Hematopoietic multipotent progenitor cell treated with erythropoietin and hydrocortisone succinate and interleukin-3 and kit ligand, for 6 days (in vitro differentiated cells): ENCODE data around the gene SLC66A2.

Source experiments
- DNase-seq: peaks from one replicate; pipeline ENCODE4 v3.0.0-alpha.2; 2015

Gene SLC66A2

DNA sequence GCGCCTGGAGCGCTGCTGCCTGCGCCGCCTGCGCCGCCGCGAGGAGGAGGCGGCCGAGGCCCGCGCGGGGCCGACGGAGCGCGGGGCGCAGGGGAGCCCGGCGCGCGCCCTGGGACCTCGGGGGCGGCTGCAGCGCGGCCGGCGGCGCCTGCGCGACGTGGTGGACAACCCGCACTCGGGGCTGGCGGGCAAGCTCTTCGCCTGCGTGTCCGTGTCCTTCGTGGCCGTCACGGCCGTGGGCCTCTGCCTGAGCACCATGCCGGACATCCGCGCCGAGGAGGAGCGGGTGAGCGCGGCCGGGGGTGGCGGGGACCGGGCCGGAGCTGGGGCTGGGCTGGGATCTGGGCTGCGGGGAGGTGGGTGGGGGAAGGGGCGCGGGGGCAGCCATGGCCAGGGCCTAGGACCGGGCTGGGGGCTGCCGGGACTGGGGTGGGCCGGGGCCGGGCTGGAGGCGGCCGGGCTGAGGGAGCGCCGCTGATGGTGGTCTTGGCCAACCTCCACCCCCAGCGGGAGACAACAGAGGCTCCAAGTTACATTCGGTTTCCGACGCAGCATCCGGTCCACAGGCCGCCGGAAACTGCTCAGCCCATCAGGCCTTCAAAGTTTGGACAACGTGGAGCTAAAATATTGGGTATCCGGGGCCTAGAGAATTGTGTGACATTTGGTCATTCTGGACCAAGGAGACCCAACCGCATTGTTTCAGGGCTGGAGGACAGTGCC lies 87.3 kb downstream of the SLC66A2 start:
- no peak for DNase-seq

DNA sequence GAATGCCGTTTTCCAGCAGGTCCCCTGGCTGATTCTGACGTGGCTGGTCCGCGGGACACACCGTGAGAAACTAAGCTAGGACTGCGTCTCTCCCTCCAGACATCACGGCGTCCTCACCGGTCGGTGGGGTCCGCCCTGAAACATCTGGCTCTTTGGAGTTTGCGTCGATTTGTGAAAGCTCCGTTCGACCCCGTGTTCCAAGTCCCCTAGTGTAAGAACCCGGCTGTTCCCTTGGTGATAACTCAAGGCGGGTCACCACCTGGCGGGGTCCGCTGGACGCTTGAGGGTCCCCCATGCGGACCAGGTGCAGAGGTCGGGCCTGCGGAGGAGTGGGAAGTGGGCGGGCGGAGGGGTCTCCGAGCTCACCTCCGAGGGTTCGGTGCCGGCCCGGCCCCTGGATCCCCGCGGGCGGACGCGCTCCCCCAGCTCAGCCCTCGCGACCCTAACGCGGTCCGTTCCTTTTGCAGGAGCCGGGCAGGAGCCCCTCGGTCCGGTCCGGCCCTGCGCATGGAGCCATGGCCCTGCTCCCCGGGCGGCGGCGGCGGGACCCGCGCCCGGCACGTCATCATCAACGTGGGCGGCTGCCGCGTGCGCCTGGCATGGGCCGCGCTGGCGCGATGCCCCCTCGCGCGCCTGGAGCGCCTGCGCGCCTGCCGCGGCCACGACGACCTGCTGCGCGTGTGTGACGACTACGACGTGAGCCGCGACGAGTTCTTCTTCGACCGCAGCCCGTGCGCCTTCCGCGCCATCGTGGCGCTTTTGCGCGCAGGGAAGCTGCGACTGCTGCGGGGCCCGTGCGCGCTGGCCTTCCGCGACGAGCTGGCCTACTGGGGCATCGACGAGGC lies 88.1 kb downstream of the SLC66A2 start:
- DNase-seq: no peak

DNA sequence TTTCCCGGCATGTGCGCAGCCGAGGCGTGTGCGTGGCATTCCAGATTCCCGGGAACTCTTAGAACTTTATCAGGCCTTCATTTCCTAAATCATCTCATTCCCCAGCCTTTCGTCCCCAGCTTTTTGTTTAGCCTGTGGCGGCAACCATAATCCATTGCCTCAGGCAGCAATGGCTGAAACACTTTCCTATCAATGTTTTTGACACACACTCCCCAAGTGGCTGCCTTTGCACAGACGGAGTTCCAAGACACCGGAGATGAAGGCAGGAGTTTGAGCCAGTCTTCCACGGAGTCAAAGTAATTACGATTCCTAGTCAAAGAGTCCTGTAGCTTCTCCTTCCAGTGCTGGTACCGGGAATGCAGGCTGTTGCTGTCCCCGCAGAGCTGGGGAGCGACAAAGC lies 88.9 kb downstream of the SLC66A2 start:
- no peak for DNase-seq

DNA sequence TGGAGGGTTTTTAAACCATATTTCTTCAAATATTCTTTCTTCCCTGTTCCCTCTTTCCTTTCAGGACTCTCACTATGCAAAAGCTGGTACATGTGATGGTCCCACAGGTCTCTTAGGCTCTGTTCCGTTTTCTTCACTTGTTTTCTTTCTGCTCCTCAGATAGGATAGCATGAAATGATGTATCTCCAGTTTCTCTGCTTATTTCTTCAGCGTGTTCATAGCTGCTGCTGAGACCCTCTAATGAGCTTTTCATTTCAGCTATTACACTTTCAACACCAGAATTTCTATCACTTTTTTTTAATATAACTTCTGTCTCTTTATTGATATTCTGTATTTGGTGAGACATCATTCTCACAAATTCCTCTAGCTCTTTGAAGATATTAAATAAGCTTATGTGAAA lies 89.8 kb downstream of the SLC66A2 start:
- no peak for DNase-seq

DNA sequence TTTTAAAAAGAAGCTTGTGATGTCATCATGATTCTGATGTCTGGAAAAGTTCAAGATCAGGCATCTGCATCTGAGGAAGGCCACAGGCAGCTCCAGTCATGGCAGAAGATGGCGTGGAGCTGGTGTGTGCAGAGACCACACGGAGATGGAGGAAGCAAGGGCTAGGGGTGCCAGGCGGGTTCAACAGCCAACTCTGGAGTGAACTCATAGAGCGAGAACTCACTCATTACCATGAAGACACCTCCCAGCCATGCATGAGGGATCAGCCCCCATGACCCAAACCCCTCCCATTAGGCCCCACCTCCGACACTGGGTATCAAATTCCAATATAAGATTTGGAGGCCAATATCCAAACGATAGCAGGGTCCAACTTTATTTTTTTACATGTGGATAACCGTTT lies 92.1 kb downstream of the SLC66A2 start:
- no peak for DNase-seq

DNA sequence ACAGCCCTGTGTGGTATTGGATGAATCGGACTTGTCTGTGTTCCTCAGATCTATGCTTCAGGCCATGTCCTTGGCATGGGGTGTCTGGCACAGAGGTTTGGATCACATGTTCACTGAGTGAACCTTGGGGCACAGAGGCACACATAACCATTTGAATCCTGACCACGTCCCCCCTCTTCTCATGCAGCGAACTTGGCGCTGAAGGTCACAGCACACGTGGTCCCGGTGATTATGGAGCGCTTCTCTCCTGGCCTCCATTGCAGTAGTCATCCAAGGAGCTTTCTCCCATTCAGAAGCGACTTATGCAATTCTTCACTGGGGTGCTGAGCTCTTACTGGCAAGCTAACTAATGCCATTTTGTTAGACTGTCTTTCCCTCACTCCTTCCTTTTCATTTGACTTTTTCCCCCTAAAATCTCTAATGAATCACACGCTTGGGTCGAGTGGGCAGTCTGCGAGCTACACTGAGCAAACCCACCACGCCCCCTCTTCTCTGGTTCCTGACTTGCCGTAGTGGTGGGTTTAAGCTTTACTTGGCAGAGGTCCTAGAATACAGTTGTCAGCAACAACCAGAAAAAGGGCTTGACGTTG lies 94.3 kb downstream of the SLC66A2 start:
- peak; percentile 7 for DNase-seq

DNA sequence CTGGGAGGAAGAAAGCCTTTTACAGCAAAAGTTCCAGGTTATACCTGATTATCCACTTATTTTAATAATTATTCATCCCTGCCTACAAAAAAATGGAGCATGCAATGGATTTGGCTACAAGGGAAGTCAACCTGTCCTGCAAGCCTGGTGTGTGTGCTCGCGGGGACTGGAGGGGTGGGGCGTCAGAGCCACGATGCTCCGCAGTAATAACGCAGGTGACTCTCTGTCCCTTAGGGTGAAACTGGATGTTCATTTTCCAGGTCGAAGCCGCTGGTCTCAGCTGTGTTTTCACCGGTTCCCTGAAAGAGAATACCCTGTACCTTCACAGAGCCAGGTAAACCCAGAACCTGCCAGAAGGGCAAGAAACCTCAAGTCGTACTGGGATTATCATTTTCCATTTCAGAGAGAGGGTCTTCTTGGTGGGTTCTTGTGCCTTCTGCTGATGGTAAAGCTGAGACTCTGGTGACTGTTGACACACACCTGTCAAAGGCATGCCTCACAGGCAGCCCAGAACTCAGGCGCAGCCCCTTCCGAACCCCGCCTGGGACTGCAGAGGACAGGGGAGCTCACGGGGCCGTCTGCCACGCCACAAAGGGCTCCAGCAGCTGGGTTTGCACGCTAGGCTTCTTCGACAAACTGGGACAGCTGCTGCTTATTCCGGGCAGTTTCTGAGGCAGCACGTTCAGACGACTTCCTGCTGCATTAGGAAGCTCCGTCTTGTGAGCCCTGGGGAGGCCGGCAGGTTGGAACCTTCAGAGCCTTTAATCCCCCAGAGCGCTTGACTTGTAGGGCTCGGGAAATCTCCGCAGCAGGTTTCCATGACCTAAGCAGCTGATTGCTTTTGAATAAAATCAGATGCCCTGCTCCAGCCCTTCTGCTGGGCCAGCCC lies 95.1 kb downstream of the SLC66A2 start:
- DNase-seq: peak; percentile 45

DNA sequence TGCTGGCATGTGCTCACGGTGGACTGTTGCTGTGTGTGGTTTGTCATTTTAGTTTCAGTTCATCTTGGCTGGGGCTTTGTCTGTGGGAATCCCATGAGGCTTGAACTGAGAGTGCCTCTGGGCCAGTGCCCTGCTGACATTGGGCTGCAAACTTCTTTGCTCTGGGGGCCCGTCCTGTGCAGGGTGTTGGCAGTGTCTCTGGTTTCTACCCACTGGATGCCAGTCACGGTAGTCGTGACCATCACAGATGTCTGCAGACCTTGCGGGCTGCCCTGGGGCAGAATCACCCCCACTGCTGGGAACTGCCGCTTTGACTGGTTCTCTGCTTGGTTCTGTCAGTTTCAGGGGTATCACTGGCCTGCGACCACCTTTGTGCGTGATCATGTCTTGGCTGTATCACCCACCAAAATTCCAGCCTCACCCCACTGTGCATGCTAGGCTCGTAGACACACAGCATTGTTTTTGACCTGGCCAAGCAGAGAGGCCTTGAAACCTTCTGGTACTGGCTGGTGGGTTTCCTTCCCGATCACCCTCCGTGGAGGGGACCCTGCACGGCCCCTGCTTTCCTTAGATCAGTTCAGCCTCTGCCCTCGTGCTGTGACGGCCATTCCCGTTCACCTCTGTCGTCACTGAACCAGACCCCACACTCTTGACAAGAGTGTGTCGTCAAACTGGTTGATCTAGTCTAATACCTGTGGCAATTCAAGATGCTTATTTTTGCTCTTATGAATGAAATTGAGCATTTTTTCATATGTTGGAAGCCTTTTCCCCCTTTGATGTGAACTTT lies 96.1 kb downstream of the SLC66A2 start:
- DNase-seq: no peak

DNA sequence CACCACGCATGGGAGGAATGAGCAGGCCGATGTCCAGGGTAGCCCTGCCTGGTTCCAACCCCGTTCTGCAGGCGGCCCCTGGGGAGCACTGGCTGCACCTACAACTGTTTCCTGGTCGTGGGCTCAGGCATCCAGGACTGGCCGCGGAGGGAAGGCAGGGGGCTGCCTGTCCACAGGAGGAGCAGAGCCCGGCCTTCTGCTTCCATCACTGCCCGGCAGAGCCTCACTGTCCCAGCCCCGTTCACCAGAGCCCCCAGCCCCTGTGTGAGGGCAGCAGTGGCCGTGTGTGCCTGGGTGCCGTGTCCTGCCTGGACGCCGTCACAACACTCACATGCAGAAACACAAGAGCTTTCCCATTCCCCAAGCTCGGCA lies 97.5 kb downstream of the SLC66A2 start:
- DNase-seq: no peak

DNA sequence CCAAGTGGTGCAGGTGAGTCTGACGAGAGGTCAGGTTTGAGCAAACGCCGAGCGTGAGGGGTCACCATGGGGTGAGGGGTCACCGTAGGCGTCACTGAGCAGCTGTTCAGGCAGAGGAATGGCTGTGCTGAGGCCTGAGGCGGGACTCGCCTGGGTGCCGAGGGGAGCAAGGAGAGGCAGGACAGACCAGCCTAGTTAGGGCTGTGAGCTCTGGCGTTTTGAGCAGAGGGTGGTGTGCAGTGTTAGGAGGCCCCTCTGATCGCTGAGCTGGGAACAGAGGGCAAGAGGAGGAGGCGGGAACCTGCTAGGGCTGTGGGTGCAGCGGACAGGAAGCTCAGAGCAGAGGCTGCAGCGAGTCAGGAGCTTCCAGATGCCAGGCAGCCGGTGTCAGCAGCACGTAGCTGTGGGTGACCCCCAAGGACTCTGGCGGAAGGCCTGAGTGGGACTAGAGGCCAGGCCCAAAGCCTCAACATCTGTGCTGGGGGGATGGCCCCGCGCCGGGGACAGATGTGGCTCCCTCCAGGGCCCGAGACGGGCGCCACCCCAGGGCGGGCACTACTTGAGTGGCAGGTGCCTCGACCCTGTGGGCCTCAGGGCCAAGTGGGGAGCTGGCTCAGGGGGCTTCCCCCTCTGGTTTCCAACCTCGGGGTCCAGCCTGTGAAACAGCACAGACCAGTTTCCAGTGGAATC lies 98.0 kb downstream of the SLC66A2 start:
- DNase-seq: no peak

DNA sequence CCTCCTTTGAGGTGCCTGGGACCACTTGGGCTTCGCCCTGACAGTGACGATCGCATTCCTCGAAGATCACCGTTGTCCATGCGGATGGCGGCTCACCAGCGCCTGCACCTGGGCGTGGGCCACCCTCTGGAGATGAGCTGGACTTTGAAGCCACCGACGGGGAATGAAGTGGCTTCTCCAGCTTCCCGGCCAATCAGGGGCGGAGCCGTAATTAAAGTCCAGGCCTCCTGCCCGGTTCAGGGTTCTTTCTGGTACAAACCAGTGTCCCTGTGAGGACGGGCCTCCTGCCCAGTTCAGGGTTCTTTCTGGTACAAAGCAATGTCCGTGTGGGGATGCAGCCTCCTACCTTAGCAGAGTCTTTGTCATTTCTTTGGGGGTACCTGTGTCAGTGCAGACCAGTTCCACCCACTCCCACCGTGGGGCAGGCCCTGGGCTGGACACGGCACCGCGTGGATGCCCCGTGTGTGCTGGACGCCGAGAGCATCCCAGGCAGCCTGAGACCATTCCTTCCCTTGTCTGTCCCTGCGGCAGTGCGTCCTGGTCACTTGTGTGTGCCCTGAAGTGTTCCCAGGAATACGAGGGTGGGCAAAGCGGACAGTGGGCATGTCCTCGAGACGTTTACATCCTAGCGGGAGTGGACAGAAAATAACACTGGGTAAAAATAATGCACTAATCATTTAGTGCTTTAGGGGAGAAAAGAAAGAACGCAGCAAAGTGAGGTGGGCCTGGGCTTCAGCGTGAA lies 98.7 kb downstream of the SLC66A2 start:
- DNase-seq: no peak
